PFSK-1 (cell line): ENCODE measurements around the gene MAPK4. TPM values are rescaled to one million over a fixed set of nuclear protein-coding genes. Genes with fewer than 3 reads are reported as not detected.

Source experiments
- FOXP2 ChIP-seq: optimal IDR thresholded peaks from 2 replicates; pipeline ENCODE3; 2011; ENCODE audit warnings: borderline replicate concordance, control low read depth, inconsistent platforms; ENCODE audit not compliant: insufficient read depth; ENCODE audit errors: extremely low read length, extremely low read depth
- POLR2AphosphoS5 ChIP-seq: IDR thresholded peaks from 2 replicates; pipeline ENCODE4 v1.6.1; 2012; ENCODE audit warnings: low read depth, mild to moderate bottlenecking, control low read depth, low read length, moderate library complexity
- REST ChIP-seq, 2 experiments: IDR thresholded peaks; 2 replicates each; pipeline versions ENCODE4 v1.6.1 to v1.8.0; 2011 to 2012; ENCODE audit warnings: low read depth in 2 of 2, low read length in 2 of 2, control low read depth in 1 of 2, inconsistent platforms in 1 of 2, mild to moderate bottlenecking in 1 of 2, moderate library complexity in 1 of 2; ENCODE audit not compliant: insufficient read depth in 1 of 2
- SIN3A ChIP-seq: IDR thresholded peaks from 2 replicates; pipeline ENCODE4 v1.6.1; 2012; ENCODE audit warnings: mild to moderate bottlenecking, low read length, moderate library complexity, borderline replicate concordance; ENCODE audit not compliant: insufficient read depth
- TAF1 ChIP-seq: IDR thresholded peaks from 2 replicates; pipeline ENCODE4 v1.6.1; 2012; ENCODE audit warnings: low read length, control low read depth, borderline replicate concordance; ENCODE audit not compliant: insufficient read depth
- polyA plus RNA-seq: library from polyadenylated mRNA; unstranded; fragments of >200 nt; gene quantifications from one replicate; pipeline ENCODE4 v1.2.1, GENCODE V29; 2012; ENCODE audit warnings: low read depth, missing spikeins; ENCODE audit not compliant: insufficient read length

Gene MAPK4
- not detected for polyA plus RNA-seq

GRCh38 chr18:50559752-50560680 is at the start of gene MAPK4:
TSS of gene MAPK4 (plus strand) at chr18:50560087. CDS start at chr18:50663959, 103,872 bp downstream.
- TF ChIP-seq POLR2AphosphoS5: no peak
- TF ChIP-seq REST (IDR thresholded peaks at IDR 0.05; ENCODE audit: insufficient read depth in 1 of 2, low read depth in 2 of 2, low read length in 2 of 2): no peak
- TF ChIP-seq SIN3A: no peak
- no peak for TF ChIP-seq TAF1
- no peak for TF ChIP-seq FOXP2

- no peak for TF ChIP-seq POLR2AphosphoS5
- TF ChIP-seq TAF1: no peak
- TF ChIP-seq FOXP2: no peak
- no peak for TF ChIP-seq SIN3A
- TF ChIP-seq REST (IDR thresholded peaks at IDR 0.05; ENCODE audit: insufficient read depth in 1 of 2, low read depth in 2 of 2, low read length in 2 of 2): no peak
Observed at GRCh38 chr18:50518787-50519546, 40.9 kb upstream of the MAPK4 start.

- TF ChIP-seq REST (IDR thresholded peaks at IDR 0.05; ENCODE audit: insufficient read depth in 1 of 2, low read depth in 2 of 2, low read length in 2 of 2): no peak
- TF ChIP-seq SIN3A: no peak
- no peak for TF ChIP-seq FOXP2
- no peak for TF ChIP-seq POLR2AphosphoS5
- no peak for TF ChIP-seq TAF1
Observed at GRCh38 chr18:50523165-50523564, 36.7 kb upstream of the MAPK4 start.

GRCh38 chr18:50527636-50528307 is 32.1 kb upstream of the MAPK4 start:
- TF ChIP-seq TAF1 (no peak), POLR2AphosphoS5 (no peak), FOXP2 (no peak), SIN3A (no peak), REST (IDR thresholded peaks at IDR 0.05; ENCODE audit: insufficient read depth in 1 of 2, low read depth in 2 of 2, low read length in 2 of 2) (no peak)
